OCI-LY7 (cell line): ENCODE measurements around the gene NKX1-1. TPM values are rescaled to one million over a fixed set of nuclear protein-coding genes. Genes with fewer than 3 reads are reported as not detected.

Experiments used
- BruUV-seq: library from RNA; stranded (reverse); fragments of 400-500 nt; replicated peaks from 2 replicates; lab custom pipeline; 2021; lab: Mats Ljungman, UMichigan
- CTCF ChIA-PET: fragments of 300-600 bp; sonication (Branson Sonifier 250); formaldehyde crosslinking; loops from one replicate; lab custom pipeline; 2022; ENCODE audit warnings: antibody characterized with exemption; ENCODE audit not compliant: unreplicated experiment; lab: Charles Lee
- POLR2A ChIA-PET: fragments of 300-600 bp; sonication (Branson Sonifier 250); formaldehyde crosslinking; loops from one replicate; lab custom pipeline; 2022; ENCODE audit warnings: antibody characterized with exemption; lab: Charles Lee
- DNase-seq: peaks from one replicate; pipeline ENCODE4 v3.0.0-alpha.2; 2015; ENCODE audit warnings: low spot score
- H2AFZ ChIP-seq: fragments of 200-600 bp; sonication (generic), shearing (Covaris generic); 2 replicates; pipeline ENCODE4 v1.6.1; 2014; ENCODE audit warnings: mild to moderate bottlenecking, antibody characterized with exemption, low read length, moderate library complexity
- H3K27ac ChIP-seq: fragments of 200-600 bp; sonication (generic); 2 replicates; pipeline ENCODE4 v1.5.1; 2014; ENCODE audit warnings: mixed run types, low read depth, mild to moderate bottlenecking, moderate library complexity, low read length, inconsistent platforms; ENCODE audit not compliant: poor library complexity, severe bottlenecking
- H3K36me3 ChIP-seq: fragments of 200-600 bp; sonication (generic); 2 replicates; pipeline ENCODE4 v1.6.1; 2014; ENCODE audit warnings: mild to moderate bottlenecking, antibody characterized with exemption, low read length, moderate library complexity, mixed read lengths; ENCODE audit not compliant: insufficient read depth
- H3K4me1 ChIP-seq: fragments of 200-600 bp; sonication (generic); 2 replicates; pipeline ENCODE4 v1.5.1; 2014; ENCODE audit warnings: mild to moderate bottlenecking, low read length; ENCODE audit not compliant: insufficient read depth, poor library complexity, severe bottlenecking
- H3K4me2 ChIP-seq: fragments of 200-600 bp; sonication (generic); 2 replicates; pipeline ENCODE4 v1.6.1; 2014; ENCODE audit warnings: mild to moderate bottlenecking, low read length
- H3K4me3 ChIP-seq: fragments of 200-600 bp; sonication (generic); 2 replicates; pipeline ENCODE4 v1.5.1; 2014; ENCODE audit warnings: mild to moderate bottlenecking, low read depth, low read length; ENCODE audit not compliant: poor library complexity, severe bottlenecking
- H3K79me2 ChIP-seq: fragments of 200-600 bp; sonication (generic); 2 replicates; pipeline ENCODE4 v1.6.1; 2016; ENCODE audit warnings: low read depth, mild to moderate bottlenecking, low read length, moderate library complexity, mixed read lengths; ENCODE audit not compliant: insufficient read depth
- H3K9me2 ChIP-seq: fragments of 200-600 bp; sonication (generic); 2 replicates; pipeline ENCODE4 v1.6.1; 2016; ENCODE audit warnings: mild to moderate bottlenecking, low read length, mixed read lengths; ENCODE audit not compliant: insufficient read depth
- H3K9me3 ChIP-seq: fragments of 200-600 bp; sonication (generic); 2 replicates; pipeline ENCODE4 v1.6.1; 2014; ENCODE audit warnings: mild to moderate bottlenecking, mixed run types, low read length, mixed read lengths
- H4K20me1 ChIP-seq: fragments of 200-600 bp; sonication (generic); 2 replicates; pipeline ENCODE4 v1.6.1; 2014; ENCODE audit warnings: mild to moderate bottlenecking, antibody characterized with exemption, low read length, moderate library complexity, mixed read lengths; ENCODE audit not compliant: insufficient read depth
- EZH2phosphoT487 ChIP-seq: fragments of 200-600 bp; sonication (generic); IDR thresholded peaks from 2 replicates; pipeline ENCODE4 v1.6.1; 2018; ENCODE audit warnings: low read depth, borderline replicate concordance, mild to moderate bottlenecking, mixed run types, antibody characterized with exemption, low read length, moderate library complexity, mixed read lengths
- intact Hi-C: fragments of 100-400 bp; cut with micrococcal nuclease; formaldehyde crosslinking; loops from one replicate; pipeline ENCODE4 v1.10.0; 2022; ENCODE audit not compliant: unreplicated experiment
- total RNA-seq, 2 experiments: library from RNA; depleted of rRNA in 1 of 2; stranded (reverse); fragments of >200 nt in 1 of 2; shearing (Covaris generic) in 1 of 2; gene quantifications; 2 replicates each; pipeline ENCODE4 v1.2.3, GENCODE V29; 2014 to 2022
- TF ChIP-seq, protein P1 (sequence below): fragments of 200-600 bp; sonication (generic); conservative IDR thresholded peaks from 2 replicates; pipeline ENCODE4 v1.5.1; 2014; ENCODE audit warnings: mild to moderate bottlenecking, antibody characterized with exemption, low read length, moderate library complexity, mixed read lengths

NKX1-1 gene
- total RNA-seq, 2 experiments from 2014 or later = not detected

DNA sequence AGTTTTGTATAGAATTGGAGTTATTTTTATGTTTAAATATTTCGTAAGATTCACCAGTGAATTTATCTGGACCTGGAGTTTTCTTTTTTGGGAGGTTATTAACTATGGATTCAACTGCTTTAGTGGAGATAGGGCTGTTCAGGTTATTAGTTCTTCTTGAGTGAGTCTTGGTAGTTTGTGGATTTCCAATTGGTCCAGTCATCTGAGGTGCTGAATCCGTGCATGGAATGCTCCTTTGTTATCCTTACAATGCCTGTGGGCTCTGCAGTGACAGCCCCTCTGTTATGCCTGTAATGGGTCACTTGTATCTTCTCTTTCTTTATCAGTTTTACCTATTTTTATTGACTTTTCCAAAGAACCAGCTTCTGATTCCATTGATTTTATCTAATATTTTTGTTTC is 15.4 kb upstream of the NKX1-1 start:
- BruUV-seq = no TSS peak
- no peaks in the 10 kb centered on the region for H3K36me3 ChIP-seq
- no peak for TF ChIP-seq EZH2phosphoT487
- TF ChIP-seq, protein P1, sequence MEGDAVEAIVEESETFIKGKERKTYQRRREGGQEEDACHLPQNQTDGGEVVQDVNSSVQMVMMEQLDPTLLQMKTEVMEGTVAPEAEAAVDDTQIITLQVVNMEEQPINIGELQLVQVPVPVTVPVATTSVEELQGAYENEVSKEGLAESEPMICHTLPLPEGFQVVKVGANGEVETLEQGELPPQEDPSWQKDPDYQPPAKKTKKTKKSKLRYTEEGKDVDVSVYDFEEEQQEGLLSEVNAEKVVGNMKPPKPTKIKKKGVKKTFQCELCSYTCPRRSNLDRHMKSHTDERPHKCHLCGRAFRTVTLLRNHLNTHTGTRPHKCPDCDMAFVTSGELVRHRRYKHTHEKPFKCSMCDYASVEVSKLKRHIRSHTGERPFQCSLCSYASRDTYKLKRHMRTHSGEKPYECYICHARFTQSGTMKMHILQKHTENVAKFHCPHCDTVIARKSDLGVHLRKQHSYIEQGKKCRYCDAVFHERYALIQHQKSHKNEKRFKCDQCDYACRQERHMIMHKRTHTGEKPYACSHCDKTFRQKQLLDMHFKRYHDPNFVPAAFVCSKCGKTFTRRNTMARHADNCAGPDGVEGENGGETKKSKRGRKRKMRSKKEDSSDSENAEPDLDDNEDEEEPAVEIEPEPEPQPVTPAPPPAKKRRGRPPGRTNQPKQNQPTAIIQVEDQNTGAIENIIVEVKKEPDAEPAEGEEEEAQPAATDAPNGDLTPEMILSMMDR = no peak
- no peaks in the 10 kb centered on the region for H3K9me2 ChIP-seq
- POLR2A ChIA-PET = no interaction called here
- H3K4me3 ChIP-seq = no peak overlapping the region
- H3K27ac ChIP-seq = no peak overlapping the region
- intact Hi-C loops = loop anchor here (5.0 kb wide), 1 partner anchor 86 kb away; no protein-coding TSS in a partner anchor
- no peaks in the 10 kb centered on the region for H3K9me3 ChIP-seq
- no peak for DNase-seq
- no peaks in the 10 kb centered on the region for H4K20me1 ChIP-seq
- CTCF ChIA-PET = no interaction called here
- no peaks in the 10 kb centered on the region for H3K4me1 ChIP-seq
- no peak overlapping the region for H2AFZ ChIP-seq
- H3K4me2 ChIP-seq = no peak overlapping the region
- no peaks in the 10 kb centered on the region for H3K79me2 ChIP-seq

DNA sequence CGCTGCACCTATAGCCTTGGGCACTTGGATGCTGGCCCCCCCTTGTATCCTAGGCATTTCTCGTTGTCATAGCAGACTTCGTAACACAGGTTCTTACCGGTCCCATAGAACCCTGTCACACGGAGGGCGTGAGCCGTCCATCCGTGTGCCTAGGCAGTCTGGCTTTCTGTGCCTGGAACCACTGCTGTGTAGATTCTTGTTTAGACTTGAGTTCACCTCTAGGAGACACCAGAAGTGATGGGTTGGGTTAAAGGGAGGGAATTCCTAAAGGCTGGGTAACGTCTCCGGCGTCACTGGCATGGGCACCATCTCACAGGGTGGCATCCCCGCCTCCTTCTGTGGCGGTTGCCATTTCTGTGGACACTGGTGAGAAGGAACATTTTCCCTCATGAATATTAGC is 13.5 kb upstream of the NKX1-1 start:
- no peak overlapping the region for H3K4me3 ChIP-seq
- TF ChIP-seq, protein P1 = no peak
- no peak for TF ChIP-seq EZH2phosphoT487
- BruUV-seq = no TSS peak
- no peak overlapping the region for H3K27ac ChIP-seq
- no peaks in the 10 kb centered on the region for H3K9me2 ChIP-seq
- no peak overlapping the region for H3K4me2 ChIP-seq
- no peaks in the 10 kb centered on the region for H4K20me1 ChIP-seq
- ChIA-PET POLR2A (interaction anchor here (0.6 kb wide), 1 partner anchor 604 kb away, joined by 3 read pairs; no protein-coding TSS in a partner anchor), CTCF (no interaction called here)
- H3K36me3 ChIP-seq = no peaks in the 10 kb centered on the region
- no peaks in the 10 kb centered on the region for H3K9me3 ChIP-seq
- intact Hi-C loops = loop anchor here (5.0 kb wide), 1 partner anchor 88 kb away; no protein-coding TSS in a partner anchor
- no peaks in the 10 kb centered on the region for H3K79me2 ChIP-seq
- no peaks in the 10 kb centered on the region for H3K4me1 ChIP-seq
- DNase-seq = no peak
- no peak overlapping the region for H2AFZ ChIP-seq

DNA sequence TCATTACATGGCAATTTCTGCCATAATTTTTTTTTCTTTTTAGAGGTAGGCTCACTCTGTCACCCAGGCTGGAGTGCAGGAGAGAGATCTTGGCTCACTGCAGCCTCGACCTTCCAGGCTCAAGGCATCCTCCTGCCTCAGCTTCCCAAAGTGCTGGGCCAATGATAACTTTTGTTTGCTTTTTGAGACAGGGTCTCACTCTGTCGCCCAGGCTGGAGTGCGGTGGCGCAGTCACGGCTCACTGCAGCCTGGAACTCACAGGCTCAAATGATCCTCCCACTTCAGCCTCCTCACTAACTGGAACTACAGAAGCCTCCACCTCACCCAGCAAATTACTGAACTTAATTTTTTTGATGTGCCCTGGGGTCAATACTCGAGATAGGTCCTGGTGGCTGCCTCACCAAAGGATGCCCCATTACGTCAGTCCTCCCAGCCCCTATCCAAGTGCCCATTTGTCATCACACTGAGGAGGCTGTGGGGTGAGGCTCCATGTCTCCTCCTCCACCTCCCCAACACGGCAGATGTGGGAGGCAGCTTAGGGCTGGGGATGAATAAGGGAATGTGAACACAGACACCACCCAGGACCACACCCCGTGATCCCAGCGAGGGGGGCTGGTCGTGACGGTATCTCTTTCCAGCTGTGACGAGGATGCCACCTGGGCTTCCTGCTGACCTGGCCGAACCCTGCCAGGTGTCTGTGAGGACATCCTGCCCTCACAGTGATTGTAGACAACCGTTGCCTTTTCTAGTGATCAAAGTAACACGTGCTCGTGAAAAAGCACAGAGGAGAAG is 12.4 kb upstream of the NKX1-1 start:
- Histone ChIP-seq H3K27ac (no peak overlapping the region), H3K36me3 (no peaks in the 10 kb centered on the region), H3K9me2 (no peaks in the 10 kb centered on the region), H3K4me2 (no peak overlapping the region), H3K79me2 (no peaks in the 10 kb centered on the region), H3K9me3 (no peaks in the 10 kb centered on the region), H2AFZ (no peak overlapping the region), H3K4me3 (no peak overlapping the region), H3K4me1 (no peaks in the 10 kb centered on the region), H4K20me1 (no peaks in the 10 kb centered on the region)
- CTCF ChIA-PET = no interaction called here
- BruUV-seq = no TSS peak
- intact Hi-C loops = no loop called here
- TF ChIP-seq EZH2phosphoT487 = no peak
- TF ChIP-seq, protein P1 = no peak
- POLR2A ChIA-PET = no interaction called here
- no peak for DNase-seq
